Keratinocyte (primary cell): ENCODE results near the gene CAST. TPM values are rescaled to one million over a fixed set of nuclear protein-coding genes. Genes with fewer than 3 reads are reported as not detected.

Experiments used
- DNase-seq: peaks from one replicate; pipeline ENCODE4 v3.0.0-alpha.2; 2011; ENCODE audit warnings: low read depth, missing footprints, low spot score
- FAIRE-seq: peaks from 2 replicates; lab custom pipeline; 2011; peaks lifted over from hg19 to GRCh38; lab: Jason Lieb, UNC
- H2AFZ ChIP-seq: 2 replicates; pipeline ENCODE4 v1.6.0; 2012; ENCODE audit warnings: low read length, control low read depth, inconsistent platforms; ENCODE audit not compliant: control insufficient read depth
- H3K27ac ChIP-seq: 2 replicates; pipeline ENCODE4 v1.5.1; 2011; ENCODE audit warnings: low read length; ENCODE audit not compliant: control insufficient read depth, insufficient read depth
- H3K27me3 ChIP-seq: 3 replicates; pipeline ENCODE4 v1.6.0; 2011; ENCODE audit warnings: low read length; ENCODE audit not compliant: control insufficient read depth, insufficient read depth; ENCODE audit errors: extremely low read depth
- H3K36me3 ChIP-seq, 2 experiments: 2 replicates in 1 of 2; 3 replicates in 1 of 2; pipeline ENCODE4 v1.5.1; 2011; ENCODE audit warnings: low read length in 2 of 2, mild to moderate bottlenecking in 1 of 2; ENCODE audit not compliant: control insufficient read depth in 2 of 2, insufficient read depth in 2 of 2; ENCODE audit errors: extremely low read depth in 1 of 2
- H3K4me1 ChIP-seq: 3 replicates; pipeline ENCODE4 v1.5.1; 2011; ENCODE audit warnings: low read length; ENCODE audit not compliant: control insufficient read depth, insufficient read depth; ENCODE audit errors: extremely low read depth
- H3K4me2 ChIP-seq: 3 replicates; pipeline ENCODE4 v1.6.0; 2011; ENCODE audit warnings: low read depth, low read length; ENCODE audit not compliant: control insufficient read depth, insufficient read depth; ENCODE audit errors: extremely low read depth
- H3K4me3 ChIP-seq, 3 experiments: fragments of 200-600 bp in 1 of 3; sonication (generic) in 1 of 3; 2 replicates in 2 of 3; 3 replicates in 1 of 3; pipeline ENCODE4 v1.5.1; 2011 to 2016; ENCODE audit warnings: low read length in 3 of 3, mild to moderate bottlenecking in 3 of 3, control low read depth in 2 of 3, inconsistent platforms in 1 of 3, low read depth in 1 of 3, mixed read lengths in 1 of 3, mixed run types in 1 of 3, moderate library complexity in 1 of 3; ENCODE audit not compliant: control insufficient read depth in 2 of 3, insufficient read depth in 2 of 3; ENCODE audit errors: extremely low read depth in 1 of 3
- H3K79me2 ChIP-seq: 2 replicates; pipeline ENCODE4 v1.6.0; 2012; ENCODE audit warnings: low read length; ENCODE audit not compliant: control insufficient read depth, insufficient read depth
- H3K9ac ChIP-seq: 3 replicates; pipeline ENCODE4 v1.6.0; 2011; ENCODE audit warnings: low read length; ENCODE audit not compliant: control insufficient read depth, insufficient read depth; ENCODE audit errors: extremely low read depth
- H3K9me1 ChIP-seq: 3 replicates; pipeline ENCODE4 v1.6.0; 2011; ENCODE audit warnings: low read length; ENCODE audit not compliant: control insufficient read depth, insufficient read depth; ENCODE audit errors: extremely low read depth
- H3K9me3 ChIP-seq: 2 replicates; pipeline ENCODE4 v1.5.1; 2012; ENCODE audit warnings: low read depth, low read length; ENCODE audit not compliant: control insufficient read depth
- H4K20me1 ChIP-seq: 3 replicates; pipeline ENCODE4 v1.6.0; 2011; ENCODE audit warnings: low read length; ENCODE audit not compliant: control insufficient read depth, insufficient read depth; ENCODE audit errors: extremely low read depth
- EZH2 ChIP-seq: IDR thresholded peaks from one replicate; pipeline ENCODE4 v1.6.1; 2012; ENCODE audit warnings: inconsistent platforms, mild to moderate bottlenecking, low read length, moderate library complexity
- dilution Hi-C: fragments of 300-500 bp; cut with MboI; formaldehyde crosslinking; loops from one replicate; pipeline ENCODE4 v1.7.0; 2020; ENCODE audit warnings: low sequenced_read_pairs; ENCODE audit not compliant: extremely low pct_ligation_motif_present
- polyA plus RNA-seq, 5 experiments: library from polyadenylated mRNA; depleted of rRNA in 3 of 5; stranded (reverse) in 3 of 5; stranded (forward) in 1 of 5; unstranded in 1 of 5; fragments of >200 nt; gene quantifications; 1 replicate in 1 of 5; 2 replicates in 3 of 5; 3 replicates in 1 of 5; pipeline versions ENCODE4 v1.2.1 to v1.2.3, GENCODE V29; 2011 to 2012; ENCODE audit warnings: missing spikeins in 2 of 5, low read depth in 1 of 5, low replicate concordance in 1 of 5
- TF ChIP-seq, protein P1 (sequence below), 3 experiments: IDR thresholded peaks in 1 of 3; conservative IDR thresholded peaks in 1 of 3; optimal IDR thresholded peaks in 1 of 3; 2 replicates in 2 of 3; 3 replicates in 1 of 3; pipeline versions ENCODE3 to v1.5.1; 2011; ENCODE audit warnings: low read length in 3 of 3, mild to moderate bottlenecking in 3 of 3, moderate library complexity in 2 of 3, control low read depth in 1 of 3, inconsistent platforms in 1 of 3; ENCODE audit not compliant: insufficient read depth in 2 of 3; ENCODE audit errors: extremely low read depth in 1 of 3

CAST gene
- polyA plus RNA-seq, 1 donor (not counting 4 experiments of a cell fraction or from before 2014, with no cell fraction given), result 238 TPM

DNA sequence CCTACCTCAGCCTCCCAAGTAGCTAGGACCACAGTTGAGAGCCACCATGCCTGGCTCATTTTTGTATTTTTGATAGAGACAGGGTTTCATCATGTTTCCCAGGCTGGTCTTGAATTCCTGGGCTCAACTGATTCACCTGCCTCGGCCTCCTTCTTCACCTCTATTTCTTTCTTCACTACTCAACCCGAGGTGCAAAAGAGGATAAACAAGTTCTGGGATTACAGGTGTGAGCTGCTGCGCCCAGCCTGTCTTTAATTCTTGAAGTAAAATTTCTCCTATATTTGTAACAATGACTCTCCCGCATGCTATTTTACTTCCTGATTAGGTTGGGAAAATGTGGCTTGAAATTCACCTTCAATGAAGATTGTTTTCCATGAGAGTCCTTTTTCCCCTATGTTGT, 46.4 kb downstream of the CAST start:
- Histone ChIP-seq H3K36me3 (peaks cover 6 to 7% of the 10 kb centered on the region in 2 experiments), H3K27me3 (no peaks in the 10 kb centered on the region), H4K20me1 (no peaks in the 10 kb centered on the region), H3K4me1 (peaks cover 56% of the 10 kb centered on the region), H3K9ac (peak overlapping the region; percentile 57), H3K79me2 (peaks cover 92% of the 10 kb centered on the region), H3K9me1 (no peaks in the 10 kb centered on the region), H3K27ac (peak overlapping the region; percentile 84), H3K4me2 (peak overlapping the region; percentile 72), H2AFZ (no peak overlapping the region), H3K9me3 (no peaks in the 10 kb centered on the region), H3K4me3 (peak overlapping the region in 2 of 3 experiments; percentile 11 to 41)
- TF ChIP-seq, protein P1, sequence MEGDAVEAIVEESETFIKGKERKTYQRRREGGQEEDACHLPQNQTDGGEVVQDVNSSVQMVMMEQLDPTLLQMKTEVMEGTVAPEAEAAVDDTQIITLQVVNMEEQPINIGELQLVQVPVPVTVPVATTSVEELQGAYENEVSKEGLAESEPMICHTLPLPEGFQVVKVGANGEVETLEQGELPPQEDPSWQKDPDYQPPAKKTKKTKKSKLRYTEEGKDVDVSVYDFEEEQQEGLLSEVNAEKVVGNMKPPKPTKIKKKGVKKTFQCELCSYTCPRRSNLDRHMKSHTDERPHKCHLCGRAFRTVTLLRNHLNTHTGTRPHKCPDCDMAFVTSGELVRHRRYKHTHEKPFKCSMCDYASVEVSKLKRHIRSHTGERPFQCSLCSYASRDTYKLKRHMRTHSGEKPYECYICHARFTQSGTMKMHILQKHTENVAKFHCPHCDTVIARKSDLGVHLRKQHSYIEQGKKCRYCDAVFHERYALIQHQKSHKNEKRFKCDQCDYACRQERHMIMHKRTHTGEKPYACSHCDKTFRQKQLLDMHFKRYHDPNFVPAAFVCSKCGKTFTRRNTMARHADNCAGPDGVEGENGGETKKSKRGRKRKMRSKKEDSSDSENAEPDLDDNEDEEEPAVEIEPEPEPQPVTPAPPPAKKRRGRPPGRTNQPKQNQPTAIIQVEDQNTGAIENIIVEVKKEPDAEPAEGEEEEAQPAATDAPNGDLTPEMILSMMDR (optimal IDR thresholded peaks at IDR 0.05 in 1 of 3, IDR thresholded peaks at IDR 0.05 in 1 of 3, conservative IDR thresholded peaks at IDR 0.05 in 1 of 3; ENCODE audit: extremely low read depth in 1 of 3, insufficient read depth in 2 of 3, low read length in 3 of 3), result no peak
- TF ChIP-seq EZH2, result no peak
- dilution Hi-C loops, result no loop called here
- FAIRE-seq (no peak), DNase-seq (no peak)

DNA sequence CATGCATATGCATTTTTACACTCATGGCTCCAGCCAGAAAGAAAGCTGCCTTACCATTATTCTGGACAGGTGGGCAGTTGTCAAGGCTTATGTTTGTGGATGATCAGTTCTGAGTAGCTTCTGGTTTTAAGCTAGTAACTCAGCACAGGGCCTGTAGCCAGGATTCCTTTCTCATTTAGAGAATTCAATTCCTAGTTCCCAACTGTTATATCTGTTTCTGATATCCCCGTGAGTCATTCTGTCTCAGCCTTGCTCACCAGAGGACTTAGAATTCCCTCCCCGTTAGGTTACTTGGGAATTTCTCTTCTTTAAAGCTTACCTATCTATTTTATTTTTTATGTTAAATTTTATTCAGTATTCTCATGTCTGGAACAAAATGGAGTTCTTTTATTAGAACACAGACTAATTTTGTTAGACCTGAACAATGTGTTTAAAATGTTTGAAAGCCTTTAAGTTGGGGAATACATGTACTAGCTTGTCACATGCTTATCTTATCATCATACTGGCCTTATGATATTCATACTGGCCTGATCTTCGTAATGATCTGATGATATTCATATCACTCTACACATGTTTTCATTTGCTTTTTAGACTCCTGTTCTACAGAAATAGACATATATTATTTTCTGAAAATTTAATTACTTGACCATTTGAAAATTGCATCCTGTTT, 47.1 kb downstream of the CAST start:
- peak; percentile 93 for FAIRE-seq
- Histone ChIP-seq H3K27me3 (no peaks in the 10 kb centered on the region), H3K9me3 (no peaks in the 10 kb centered on the region), H3K4me2 (peak overlapping the region; percentile 72), H2AFZ (no peak overlapping the region), H3K79me2 (peaks cover 91% of the 10 kb centered on the region), H4K20me1 (no peaks in the 10 kb centered on the region), H3K4me3 (peak overlapping the region in 2 of 3 experiments; percentile 11 to 41), H3K36me3 (peaks cover 6 to 7% of the 10 kb centered on the region in 2 experiments), H3K27ac (peak overlapping the region; percentile 84), H3K4me1 (peaks cover 52% of the 10 kb centered on the region), H3K9me1 (no peaks in the 10 kb centered on the region), H3K9ac (peak overlapping the region; percentile 57)
- DNase-seq, result no peak
- TF ChIP-seq, protein P1 (optimal IDR thresholded peaks at IDR 0.05 in 1 of 3, IDR thresholded peaks at IDR 0.05 in 1 of 3, conservative IDR thresholded peaks at IDR 0.05 in 1 of 3; ENCODE audit: extremely low read depth in 1 of 3, insufficient read depth in 2 of 3, low read length in 3 of 3), result no peak
- TF ChIP-seq EZH2, result no peak
- dilution Hi-C loops, result no loop called here
